WTC11 (cell line): ENCODE results near the gene LRRIQ1. TPM values are rescaled to one million over a fixed set of nuclear protein-coding genes. Genes with fewer than 3 reads are reported as not detected.

Source experiments
- ATAC-seq: fragments of 200-7000 bp; cut with Tn5 transposase; 2 replicates; pipeline ENCODE4 v1.10.0; 2021; ENCODE audit warnings: mild to moderate bottlenecking, moderate library complexity
- CTCF ChIA-PET: fragments of 300-600 bp; sonication (Branson Sonifier 250); formaldehyde crosslinking; loops from one replicate; lab custom pipeline; 2021; ENCODE audit warnings: antibody characterized with exemption; lab: Charles Lee
- POLR2A ChIA-PET: fragments of 350-600 bp; sonication (Branson Sonifier 250); formaldehyde crosslinking; loops from one replicate; lab custom pipeline; 2021; ENCODE audit warnings: antibody characterized with exemption; lab: Charles Lee
- DNase-seq: peaks from one replicate; pipeline ENCODE4 v3.0.0; 2021; ENCODE audit warnings: low spot score
- H3K27ac Mint-ChIP-seq: 2 replicates; pipeline ENCODE4 v1.8.0; 2021; ENCODE audit warnings: mixed read lengths
- H3K27me3 Mint-ChIP-seq: 2 replicates; pipeline ENCODE4 v1.8.0; 2021; ENCODE audit warnings: low read depth, mild to moderate bottlenecking, moderate library complexity, mixed read lengths
- H3K36me3 Mint-ChIP-seq: 2 replicates; pipeline ENCODE4 v1.8.0; 2021; ENCODE audit warnings: mixed read lengths
- H3K4me1 Mint-ChIP-seq: 2 replicates; pipeline ENCODE4 v1.8.0; 2022; ENCODE audit warnings: mixed read lengths
- H3K4me3 Mint-ChIP-seq: 2 replicates; pipeline ENCODE4 v1.8.0; 2021; ENCODE audit warnings: mild to moderate bottlenecking, moderate library complexity, mixed read lengths
- H3K9me3 Mint-ChIP-seq: 2 replicates; pipeline ENCODE4 v1.8.0; 2021; ENCODE audit warnings: mixed read lengths
- CBFB ChIP-seq: sonication (generic); formaldehyde crosslinking; IDR thresholded peaks from 2 replicates; pipeline ENCODE4 v1.8.1; 2022; ENCODE audit warnings: mild to moderate bottlenecking, low read depth, missing genetic modification reagents
- EMX1 ChIP-seq: fragments of 250-450 bp; sonication (Bioruptor Pico); IDR thresholded peaks from 2 replicates; pipeline ENCODE4 v1.8.0; 2021; ENCODE audit warnings: mild to moderate bottlenecking
- ETV6 ChIP-seq: sonication (generic); formaldehyde crosslinking; IDR thresholded peaks from 2 replicates; pipeline ENCODE4 v1.8.1; 2022; ENCODE audit warnings: mild to moderate bottlenecking, missing genetic modification reagents
- FOXJ3 ChIP-seq: sonication (generic); formaldehyde crosslinking; IDR thresholded peaks from 2 replicates; pipeline ENCODE4 v1.9.0; 2021; ENCODE audit warnings: missing genetic modification reagents, mild to moderate bottlenecking, borderline replicate concordance
- GTF2I ChIP-seq: fragments of 250-450 bp; sonication (Bioruptor Pico); conservative IDR thresholded peaks from 2 replicates; pipeline ENCODE4 v1.4.0; 2021; ENCODE audit warnings: mild to moderate bottlenecking
- HMGA2 ChIP-seq: fragments of 250-450 bp; sonication (Bioruptor Pico); IDR thresholded peaks from 2 replicates; pipeline ENCODE4 v1.4.0; 2021; ENCODE audit warnings: mild to moderate bottlenecking, moderate library complexity
- MXD4 ChIP-seq: fragments of 250-450 bp; sonication (Bioruptor Pico); IDR thresholded peaks from 2 replicates; pipeline ENCODE4 v1.8.0; 2021; ENCODE audit warnings: mild to moderate bottlenecking, moderate library complexity, borderline replicate concordance
- NFATC4 ChIP-seq: fragments of 250-450 bp; sonication (Bioruptor Pico); IDR thresholded peaks from 2 replicates; pipeline ENCODE4 v1.9.0; 2021; ENCODE audit warnings: mild to moderate bottlenecking
- NR3C1 ChIP-seq: sonication (generic); formaldehyde crosslinking; conservative IDR thresholded peaks from 2 replicates; pipeline ENCODE4 v1.8.1; 2023; ENCODE audit warnings: low read depth, mild to moderate bottlenecking, missing genetic modification reagents
- OVOL2 ChIP-seq: fragments of 250-450 bp; sonication (Bioruptor Pico); IDR thresholded peaks from 2 replicates; pipeline ENCODE4 v1.9.0; 2021; ENCODE audit warnings: mild to moderate bottlenecking, borderline replicate concordance
- RORB ChIP-seq: fragments of 250-450 bp; sonication (Bioruptor Pico); IDR thresholded peaks from 2 replicates; pipeline ENCODE4 v1.9.0; 2021; ENCODE audit warnings: mild to moderate bottlenecking
- SP1 ChIP-seq: sonication (generic); formaldehyde crosslinking; conservative IDR thresholded peaks from 2 replicates; pipeline ENCODE4 v1.8.1; 2022; ENCODE audit warnings: missing genetic modification reagents
- TCF7 ChIP-seq: sonication (generic); formaldehyde crosslinking; IDR thresholded peaks from 2 replicates; pipeline ENCODE4 v1.8.0; 2022; ENCODE audit warnings: mild to moderate bottlenecking, low read depth, missing genetic modification reagents, moderate library complexity
- ZNF121 ChIP-seq: sonication (generic); formaldehyde crosslinking; IDR thresholded peaks from 2 replicates; pipeline ENCODE4 v1.8.0; 2023; ENCODE audit warnings: missing genetic modification reagents
- ZNF219 ChIP-seq: sonication (generic); formaldehyde crosslinking; IDR thresholded peaks from 2 replicates; pipeline ENCODE4 v1.8.0; 2023; ENCODE audit warnings: missing genetic modification reagents, mild to moderate bottlenecking, borderline replicate concordance
- ZNF232 ChIP-seq: sonication (generic); formaldehyde crosslinking; IDR thresholded peaks from 2 replicates; pipeline ENCODE4 v1.8.0; 2022; ENCODE audit warnings: mild to moderate bottlenecking, missing genetic modification reagents
- ZNF396 ChIP-seq: fragments of 250-450 bp; sonication (Bioruptor Pico); IDR thresholded peaks from 2 replicates; pipeline ENCODE4 v1.8.0; 2021; ENCODE audit warnings: mild to moderate bottlenecking, moderate library complexity, borderline replicate concordance
- ZNF423 ChIP-seq: fragments of 250-450 bp; sonication (Bioruptor Pico); IDR thresholded peaks from 2 replicates; pipeline ENCODE4 v2.1.2; 2022; ENCODE audit warnings: mild to moderate bottlenecking, moderate library complexity
- total RNA-seq: library from RNA; stranded (reverse); gene quantifications from 3 replicates; pipeline ENCODE4 v1.2.3, GENCODE V29; 2021
- TF ChIP-seq, protein P1 (sequence below): sonication (generic); formaldehyde crosslinking; IDR thresholded peaks from 2 replicates; pipeline ENCODE4 v1.8.1; 2022; ENCODE audit warnings: low read depth, mild to moderate bottlenecking, moderate library complexity, missing genetic modification reagents, borderline replicate concordance
- TF ChIP-seq, protein P2 (sequence below): sonication (generic); formaldehyde crosslinking; IDR thresholded peaks from 2 replicates; pipeline ENCODE4 v1.8.1; 2023; ENCODE audit warnings: mild to moderate bottlenecking, missing genetic modification reagents
- TF ChIP-seq, protein P3 (sequence below): sonication (generic); formaldehyde crosslinking; IDR thresholded peaks from 2 replicates; pipeline ENCODE4 v1.8.1; 2023; ENCODE audit warnings: mild to moderate bottlenecking, missing genetic modification reagents, moderate library complexity
- TF ChIP-seq, protein P4 (sequence below): sonication (generic); formaldehyde crosslinking; IDR thresholded peaks from 2 replicates; pipeline ENCODE4 v1.8.0; 2022; ENCODE audit warnings: mild to moderate bottlenecking, missing genetic modification reagents
- TF ChIP-seq, protein P5 (sequence below): sonication (generic); formaldehyde crosslinking; IDR thresholded peaks from 2 replicates; pipeline ENCODE4 v1.8.0; 2023; ENCODE audit warnings: missing genetic modification reagents
- TF ChIP-seq, protein P6 (sequence below): sonication (generic); formaldehyde crosslinking; conservative IDR thresholded peaks from 2 replicates; pipeline ENCODE4 v1.8.1; 2022; ENCODE audit warnings: mild to moderate bottlenecking, missing genetic modification reagents
- TF ChIP-seq, protein P7 (sequence below): sonication (generic); formaldehyde crosslinking; IDR thresholded peaks from 2 replicates; pipeline ENCODE4 v1.8.0; 2022; ENCODE audit warnings: mild to moderate bottlenecking, missing genetic modification reagents
- TF ChIP-seq, protein P8 (sequence below): sonication (generic); formaldehyde crosslinking; IDR thresholded peaks from 2 replicates; pipeline ENCODE4 v1.8.0; 2022; ENCODE audit warnings: mild to moderate bottlenecking, missing genetic modification reagents

The LRRIQ1 gene
- total RNA-seq, 1 experiment from 2014 or later: 1.3 TPM

DNA sequence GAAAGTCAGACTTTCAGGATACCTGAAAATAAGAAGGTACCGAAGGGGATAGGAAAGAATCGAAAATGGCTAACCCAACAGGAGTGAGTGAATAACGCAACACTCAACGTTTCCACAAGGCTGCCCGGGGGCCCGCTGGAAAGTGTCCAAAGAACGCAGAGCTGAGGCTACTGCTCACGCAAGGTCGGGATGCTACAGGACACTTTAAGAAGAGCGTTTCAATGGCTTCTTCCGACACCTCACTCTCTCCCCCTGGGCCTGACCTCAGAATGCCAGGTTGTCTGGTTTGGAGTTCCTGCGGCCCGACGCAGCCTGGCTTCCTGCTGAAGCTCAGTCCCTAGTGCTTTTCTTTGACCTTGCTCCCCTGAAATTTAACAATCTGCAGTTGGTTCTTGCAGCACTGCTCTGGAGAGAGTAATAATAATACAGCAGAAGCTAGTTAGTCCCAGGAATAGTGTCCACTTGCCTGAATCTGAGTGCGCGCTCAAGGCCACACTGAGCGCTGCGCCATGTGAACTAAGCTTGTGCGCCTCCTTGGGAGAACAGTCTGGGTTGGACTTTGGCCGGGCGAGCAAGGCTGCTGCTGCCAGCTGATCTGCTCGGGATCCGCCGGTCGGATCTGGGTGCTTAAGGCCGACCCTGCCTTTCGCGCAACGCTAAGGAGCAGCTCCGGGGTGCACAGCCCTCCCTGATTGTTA is 241.9 kb downstream of the LRRIQ1 start:
- POLR2A ChIA-PET: no interaction called here
- H3K27me3 Mint-ChIP-seq: peaks cover 85% of the 10 kb centered on the region
- no peak overlapping the region for H3K27ac Mint-ChIP-seq
- H3K4me3 Mint-ChIP-seq: peak overlapping the region; percentile 98
- CTCF ChIA-PET: interaction anchor here (0.9 to 1.9 kb wide), 5 partner anchors 32 to 201 kb away, joined by 3 to 10 read pairs (median 5); no protein-coding TSS in a partner anchor
- no peaks in the 10 kb centered on the region for H3K9me3 Mint-ChIP-seq
- H3K36me3 Mint-ChIP-seq: no peaks in the 10 kb centered on the region
- peaks cover 46% of the 10 kb centered on the region for H3K4me1 Mint-ChIP-seq
- peak; percentile 60 for DNase-seq
- TF ChIP-seq TCF7 (CRISPR knock-in tag): no peak
- no peak for TF ChIP-seq ZNF219 (CRISPR knock-in tag)
- no peak for TF ChIP-seq CBFB (CRISPR knock-in tag)
- TF ChIP-seq OVOL2 (CRISPR knock-in tag): no peak
- TF ChIP-seq FOXJ3 (CRISPR knock-in tag): no peak
- TF ChIP-seq RORB (CRISPR knock-in tag): no peak
- TF ChIP-seq, protein P1, sequence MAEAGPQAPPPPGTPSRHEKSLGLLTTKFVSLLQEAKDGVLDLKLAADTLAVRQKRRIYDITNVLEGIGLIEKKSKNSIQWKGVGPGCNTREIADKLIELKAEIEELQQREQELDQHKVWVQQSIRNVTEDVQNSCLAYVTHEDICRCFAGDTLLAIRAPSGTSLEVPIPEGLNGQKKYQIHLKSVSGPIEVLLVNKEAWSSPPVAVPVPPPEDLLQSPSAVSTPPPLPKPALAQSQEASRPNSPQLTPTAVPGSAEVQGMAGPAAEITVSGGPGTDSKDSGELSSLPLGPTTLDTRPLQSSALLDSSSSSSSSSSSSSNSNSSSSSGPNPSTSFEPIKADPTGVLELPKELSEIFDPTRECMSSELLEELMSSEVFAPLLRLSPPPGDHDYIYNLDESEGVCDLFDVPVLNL (CRISPR knock-in tag): no peak
- no peak for TF ChIP-seq HMGA2
- no peak for TF ChIP-seq ZNF121 (CRISPR knock-in tag)
- no peak for TF ChIP-seq ZNF396 (CRISPR knock-in tag)
- TF ChIP-seq, protein P2, sequence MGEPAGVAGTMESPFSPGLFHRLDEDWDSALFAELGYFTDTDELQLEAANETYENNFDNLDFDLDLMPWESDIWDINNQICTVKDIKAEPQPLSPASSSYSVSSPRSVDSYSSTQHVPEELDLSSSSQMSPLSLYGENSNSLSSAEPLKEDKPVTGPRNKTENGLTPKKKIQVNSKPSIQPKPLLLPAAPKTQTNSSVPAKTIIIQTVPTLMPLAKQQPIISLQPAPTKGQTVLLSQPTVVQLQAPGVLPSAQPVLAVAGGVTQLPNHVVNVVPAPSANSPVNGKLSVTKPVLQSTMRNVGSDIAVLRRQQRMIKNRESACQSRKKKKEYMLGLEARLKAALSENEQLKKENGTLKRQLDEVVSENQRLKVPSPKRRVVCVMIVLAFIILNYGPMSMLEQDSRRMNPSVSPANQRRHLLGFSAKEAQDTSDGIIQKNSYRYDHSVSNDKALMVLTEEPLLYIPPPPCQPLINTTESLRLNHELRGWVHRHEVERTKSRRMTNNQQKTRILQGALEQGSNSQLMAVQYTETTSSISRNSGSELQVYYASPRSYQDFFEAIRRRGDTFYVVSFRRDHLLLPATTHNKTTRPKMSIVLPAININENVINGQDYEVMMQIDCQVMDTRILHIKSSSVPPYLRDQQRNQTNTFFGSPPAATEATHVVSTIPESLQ: no peak
- TF ChIP-seq ETV6: no peak
- TF ChIP-seq, protein P3, sequence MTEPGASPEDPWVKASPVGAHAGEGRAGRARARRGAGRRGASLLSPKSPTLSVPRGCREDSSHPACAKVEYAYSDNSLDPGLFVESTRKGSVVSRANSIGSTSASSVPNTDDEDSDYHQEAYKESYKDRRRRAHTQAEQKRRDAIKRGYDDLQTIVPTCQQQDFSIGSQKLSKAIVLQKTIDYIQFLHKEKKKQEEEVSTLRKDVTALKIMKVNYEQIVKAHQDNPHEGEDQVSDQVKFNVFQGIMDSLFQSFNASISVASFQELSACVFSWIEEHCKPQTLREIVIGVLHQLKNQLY (CRISPR knock-in tag): no peak
- TF ChIP-seq, protein P4, sequence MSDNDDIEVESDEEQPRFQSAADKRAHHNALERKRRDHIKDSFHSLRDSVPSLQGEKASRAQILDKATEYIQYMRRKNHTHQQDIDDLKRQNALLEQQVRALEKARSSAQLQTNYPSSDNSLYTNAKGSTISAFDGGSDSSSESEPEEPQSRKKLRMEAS (CRISPR knock-in tag): no peak
- TF ChIP-seq ZNF232: no peak
- TF ChIP-seq, protein P5, sequence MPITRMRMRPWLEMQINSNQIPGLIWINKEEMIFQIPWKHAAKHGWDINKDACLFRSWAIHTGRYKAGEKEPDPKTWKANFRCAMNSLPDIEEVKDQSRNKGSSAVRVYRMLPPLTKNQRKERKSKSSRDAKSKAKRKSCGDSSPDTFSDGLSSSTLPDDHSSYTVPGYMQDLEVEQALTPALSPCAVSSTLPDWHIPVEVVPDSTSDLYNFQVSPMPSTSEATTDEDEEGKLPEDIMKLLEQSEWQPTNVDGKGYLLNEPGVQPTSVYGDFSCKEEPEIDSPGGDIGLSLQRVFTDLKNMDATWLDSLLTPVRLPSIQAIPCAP: no peak
- no peak for TF ChIP-seq GTF2I (CRISPR knock-in tag)
- peak; percentile 37 for ATAC-seq

DNA sequence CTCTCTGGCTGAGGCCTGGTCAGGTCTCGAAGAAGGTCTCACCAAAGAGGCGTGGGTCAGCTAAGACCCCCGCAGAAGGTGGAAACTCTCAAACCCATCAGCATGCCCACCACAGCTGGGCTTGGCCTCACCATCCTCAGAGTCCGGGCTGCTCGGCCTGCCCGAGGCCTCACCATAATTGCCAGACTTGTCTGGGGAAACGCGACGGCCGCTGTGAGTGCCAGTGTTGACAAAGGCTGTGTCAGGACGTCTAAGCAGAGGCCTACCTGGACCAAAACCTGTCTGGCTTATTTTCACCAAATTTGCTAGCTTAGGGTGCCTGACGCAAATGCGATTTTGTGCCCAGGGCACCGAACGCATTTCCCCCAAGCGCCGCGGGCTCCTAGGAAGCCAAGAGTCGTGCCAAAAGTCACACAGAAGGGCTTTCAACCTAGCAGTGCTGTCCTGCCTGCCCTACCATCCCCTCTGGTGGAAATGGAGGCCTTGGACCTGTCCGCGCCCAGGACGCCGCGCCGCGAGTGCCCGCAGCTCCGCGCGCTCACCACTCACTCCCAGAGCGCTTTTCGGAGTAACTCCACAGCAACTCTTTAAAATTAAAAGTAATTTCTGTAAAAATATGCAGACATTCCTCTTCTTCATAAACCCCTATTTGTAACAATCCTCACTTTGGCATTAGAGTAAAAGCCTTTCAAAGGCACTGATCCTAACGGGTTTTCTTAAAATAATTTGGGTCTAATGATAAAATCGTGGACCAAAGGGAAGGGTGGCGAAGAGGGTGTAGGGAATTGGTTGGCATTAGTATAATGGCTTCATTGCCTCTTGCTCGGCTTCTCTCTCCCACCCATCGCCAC is 242.7 kb downstream of the LRRIQ1 start:
- CTCF ChIA-PET: interaction anchor here (0.9 to 1.9 kb wide), 5 partner anchors 31 to 202 kb away, joined by 3 to 10 read pairs (median 5); no protein-coding TSS in a partner anchor
- no peaks in the 10 kb centered on the region for H3K9me3 Mint-ChIP-seq
- DNase-seq: no peak
- TF ChIP-seq, protein P6, sequence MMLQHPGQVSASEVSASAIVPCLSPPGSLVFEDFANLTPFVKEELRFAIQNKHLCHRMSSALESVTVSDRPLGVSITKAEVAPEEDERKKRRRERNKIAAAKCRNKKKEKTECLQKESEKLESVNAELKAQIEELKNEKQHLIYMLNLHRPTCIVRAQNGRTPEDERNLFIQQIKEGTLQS (CRISPR knock-in tag): no peak
- TF ChIP-seq MXD4 (CRISPR knock-in tag): no peak
- TF ChIP-seq NFATC4 (CRISPR knock-in tag): no peak
- TF ChIP-seq, protein P7, sequence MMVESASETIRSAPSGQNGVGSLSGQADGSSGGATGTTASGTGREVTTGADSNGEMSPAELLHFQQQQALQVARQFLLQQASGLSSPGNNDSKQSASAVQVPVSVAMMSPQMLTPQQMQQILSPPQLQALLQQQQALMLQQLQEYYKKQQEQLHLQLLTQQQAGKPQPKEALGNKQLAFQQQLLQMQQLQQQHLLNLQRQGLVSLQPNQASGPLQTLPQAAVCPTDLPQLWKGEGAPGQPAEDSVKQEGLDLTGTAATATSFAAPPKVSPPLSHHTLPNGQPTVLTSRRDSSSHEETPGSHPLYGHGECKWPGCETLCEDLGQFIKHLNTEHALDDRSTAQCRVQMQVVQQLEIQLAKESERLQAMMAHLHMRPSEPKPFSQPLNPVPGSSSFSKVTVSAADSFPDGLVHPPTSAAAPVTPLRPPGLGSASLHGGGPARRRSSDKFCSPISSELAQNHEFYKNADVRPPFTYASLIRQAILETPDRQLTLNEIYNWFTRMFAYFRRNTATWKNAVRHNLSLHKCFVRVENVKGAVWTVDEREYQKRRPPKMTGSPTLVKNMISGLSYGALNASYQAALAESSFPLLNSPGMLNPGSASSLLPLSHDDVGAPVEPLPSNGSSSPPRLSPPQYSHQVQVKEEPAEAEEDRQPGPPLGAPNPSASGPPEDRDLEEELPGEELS (CRISPR knock-in tag): no peak
- TF ChIP-seq ZNF423: no peak
- TF ChIP-seq SP1 (CRISPR knock-in tag): no peak
- TF ChIP-seq, protein P1 (CRISPR knock-in tag): no peak
- TF ChIP-seq EMX1 (CRISPR knock-in tag): no peak
- no peak for TF ChIP-seq NR3C1 (CRISPR knock-in tag)
- TF ChIP-seq, protein P8, sequence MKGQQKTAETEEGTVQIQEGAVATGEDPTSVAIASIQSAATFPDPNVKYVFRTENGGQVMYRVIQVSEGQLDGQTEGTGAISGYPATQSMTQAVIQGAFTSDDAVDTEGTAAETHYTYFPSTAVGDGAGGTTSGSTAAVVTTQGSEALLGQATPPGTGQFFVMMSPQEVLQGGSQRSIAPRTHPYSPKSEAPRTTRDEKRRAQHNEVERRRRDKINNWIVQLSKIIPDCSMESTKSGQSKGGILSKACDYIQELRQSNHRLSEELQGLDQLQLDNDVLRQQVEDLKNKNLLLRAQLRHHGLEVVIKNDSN (CRISPR knock-in tag): no peak

More for the DNA sequence above, 242.7 kb downstream of the LRRIQ1 start:
- peak; percentile 1 for ATAC-seq
- Mint-ChIP-seq H3K27ac (no peak overlapping the region), H3K27me3 (peaks cover 82% of the 10 kb centered on the region), H3K36me3 (no peaks in the 10 kb centered on the region), H3K4me1 (peaks cover 43% of the 10 kb centered on the region), H3K4me3 (peak overlapping the region; percentile 98)
- POLR2A ChIA-PET: no interaction called here
